Measurements from ENCODE around the gene SURF2.

GRCh38 chr9:133351526-133351907 is 4.8 kb upstream of the SURF2 start:
- TF ChIP-seq POLR2A (IDR thresholded peaks at IDR 0.05; ENCODE audit: low read depth, low read length) (no peak), TAF1 (IDR thresholded peaks at IDR 0.05; ENCODE audit: low read depth, low read length) (no peak), PAX5 (IDR thresholded peaks at IDR 0.05; ENCODE audit: insufficient read depth, low read length, severe bottlenecking) (no peak), POLR2AphosphoS5 (IDR thresholded peaks at IDR 0.05; ENCODE audit: low read depth, low read length) (no peak)
